GM12891 (cell line): ENCODE data around the gene METTL24.

Experiments used
- PAX5 ChIP-seq: IDR thresholded peaks from 2 replicates; pipeline ENCODE4 v1.6.1; 2011; ENCODE audit warnings: low read length, moderate library complexity, mild to moderate bottlenecking; ENCODE audit not compliant: insufficient read depth, severe bottlenecking
- POLR2A ChIP-seq: IDR thresholded peaks from 2 replicates; pipeline ENCODE4 v1.6.1; 2011; ENCODE audit warnings: low read depth, low read length, control low read depth
- POLR2AphosphoS5 ChIP-seq: IDR thresholded peaks from 2 replicates; pipeline ENCODE4 v1.6.1; 2011; ENCODE audit warnings: low read depth, low read length, control low read depth
- POU2F2 ChIP-seq: IDR thresholded peaks from 2 replicates; pipeline ENCODE4 v1.6.1; 2011; ENCODE audit warnings: low read depth, mild to moderate bottlenecking, control low read depth, low read length, moderate library complexity
- SPI1 ChIP-seq: IDR thresholded peaks from 2 replicates; pipeline ENCODE4 v1.6.1; 2011; ENCODE audit warnings: low read depth, low read length, control low read depth
- TAF1 ChIP-seq: IDR thresholded peaks from 2 replicates; pipeline ENCODE4 v1.6.1; 2011; ENCODE audit warnings: low read depth, low read length, control low read depth

DNA sequence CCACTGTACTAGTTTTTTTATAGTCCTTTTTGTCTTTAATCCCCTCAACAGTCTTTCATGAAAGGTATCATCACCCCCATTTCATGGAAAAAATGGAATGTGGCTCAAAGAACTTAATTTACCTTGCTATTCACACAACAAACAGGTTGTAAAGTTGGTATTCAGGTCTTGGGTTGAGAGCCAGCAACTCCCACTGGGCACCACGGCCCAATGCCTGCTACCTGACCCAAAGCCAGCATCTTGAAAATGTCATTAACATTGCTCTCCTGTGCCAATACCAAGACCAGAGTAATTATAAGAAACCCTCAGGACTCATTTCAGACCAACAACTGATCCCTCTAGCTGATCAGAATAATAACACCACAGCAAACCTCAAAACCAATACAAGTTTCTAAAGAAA lies 75.7 kb downstream of the METTL24 start:
- TF ChIP-seq POLR2A (no peak), SPI1 (no peak), TAF1 (no peak), POLR2AphosphoS5 (no peak), PAX5 (no peak), POU2F2 (no peak)
